CD14-positive monocyte (primary cell): ENCODE data around the gene ZNF423. TPM values are rescaled to one million over a fixed set of nuclear protein-coding genes. Genes with fewer than 3 reads are reported as not detected.

ENCODE experiments used
- DNase-seq, 3 donors: peaks; one replicate each; pipeline ENCODE4 v3.0.0-alpha.2; 2011 to 2022
- H2AFZ ChIP-seq: 2 replicates; pipeline ENCODE4 v1.6.0; 2012; ENCODE audit warnings: mild to moderate bottlenecking, low read depth, low read length, inconsistent platforms; ENCODE audit not compliant: insufficient read depth, poor library complexity, severe bottlenecking
- H3K27ac ChIP-seq, 2 donors: 1 replicate in 1 of 2; 2 replicates in 1 of 2; pipeline ENCODE4 v1.5.1; 2012 to 2013; ENCODE audit warnings: low read length in 2 of 2, control low read depth in 1 of 2, inconsistent platforms in 1 of 2, low read depth in 1 of 2, mild to moderate bottlenecking in 1 of 2
- H3K27me3 ChIP-seq, 2 donors: one replicate each; pipeline versions ENCODE4 v1.6.0 to v1.6.1; 2011 to 2013; ENCODE audit warnings: low read length in 2 of 2; ENCODE audit not compliant: control insufficient read depth in 2 of 2, insufficient read depth in 2 of 2
- H3K36me3 ChIP-seq, 2 donors: replicated peaks in 1 of 2; 1 replicate in 1 of 2; 2 replicates in 1 of 2; pipeline versions ENCODE4 v1.5.1 to v1.6.1; 2012 to 2013; ENCODE audit warnings: low read length in 2 of 2, control low read depth in 1 of 2, inconsistent platforms in 1 of 2, mild to moderate bottlenecking in 1 of 2; ENCODE audit not compliant: insufficient read depth in 2 of 2, control insufficient read depth in 1 of 2
- H3K4me1 ChIP-seq, 2 donors: 1 replicate in 1 of 2; 2 replicates in 1 of 2; pipeline versions ENCODE4 v1.5.1 to v1.6.1; 2012 to 2013; ENCODE audit warnings: low read length in 2 of 2, control low read depth in 1 of 2, inconsistent platforms in 1 of 2, mild to moderate bottlenecking in 1 of 2, moderate library complexity in 1 of 2; ENCODE audit not compliant: insufficient read depth in 2 of 2, control insufficient read depth in 1 of 2
- H3K4me2 ChIP-seq: replicated peaks from 2 replicates; pipeline ENCODE3; 2012; ENCODE audit warnings: low read length, moderate library complexity, mild to moderate bottlenecking; ENCODE audit not compliant: poor library complexity, severe bottlenecking; ENCODE audit errors: extremely low read depth
- H3K4me3 ChIP-seq, 3 experiments: fragments of 200-600 bp in 1 of 3; sonication (generic) in 1 of 3; replicated peaks in 1 of 3; 1 replicate in 2 of 3; 2 replicates in 1 of 3; pipeline ENCODE4 v1.5.1; 2011 to 2013; ENCODE audit warnings: low read length in 3 of 3, mild to moderate bottlenecking in 3 of 3, control low read depth in 2 of 3, low read depth in 2 of 3, inconsistent platforms in 1 of 3, moderate library complexity in 1 of 3
- H3K79me2 ChIP-seq: 2 replicates; pipeline ENCODE4 v1.6.0; 2012; ENCODE audit warnings: mild to moderate bottlenecking, control low read depth, inconsistent platforms, low read length, moderate library complexity; ENCODE audit not compliant: insufficient read depth
- H3K9ac ChIP-seq: 2 replicates; pipeline ENCODE4 v1.6.0; 2017; ENCODE audit warnings: low read length, mild to moderate bottlenecking; ENCODE audit not compliant: insufficient read depth, poor library complexity, severe bottlenecking
- H3K9me3 ChIP-seq, 2 donors: replicated peaks in 1 of 2; 1 replicate in 1 of 2; 2 replicates in 1 of 2; pipeline versions ENCODE4 v1.5.1 to v1.6.1; 2012 to 2013; ENCODE audit warnings: low read length in 2 of 2, control low read depth in 1 of 2; ENCODE audit not compliant: control insufficient read depth in 1 of 2, insufficient read depth in 1 of 2
- H4K20me1 ChIP-seq: 2 replicates; pipeline ENCODE4 v1.6.0; 2012; ENCODE audit warnings: mild to moderate bottlenecking, low read length, control low read depth, moderate library complexity; ENCODE audit not compliant: insufficient read depth
- H3K27ac Mint-ChIP-seq, 7 donors: one replicate each; pipeline ENCODE4 v1.8.0; 2020; ENCODE audit warnings: mild to moderate bottlenecking in 7 of 7, mixed read lengths in 7 of 7, moderate library complexity in 6 of 7, inconsistent platforms in 2 of 7
- H3K27me3 Mint-ChIP-seq, 3 donors: one replicate each; pipeline ENCODE4 v1.8.0; 2021 to 2022; ENCODE audit warnings: low read depth in 3 of 3, mild to moderate bottlenecking in 3 of 3, mixed read lengths in 3 of 3, moderate library complexity in 3 of 3, inconsistent platforms in 1 of 3
- H3K36me3 Mint-ChIP-seq, 2 donors: one replicate each; pipeline ENCODE4 v1.8.0; 2020; ENCODE audit warnings: mixed read lengths in 2 of 2, inconsistent platforms in 1 of 2, mild to moderate bottlenecking in 1 of 2
- H3K4me1 Mint-ChIP-seq: one replicate; pipeline ENCODE4 v1.8.0; 2020; ENCODE audit warnings: mild to moderate bottlenecking, mixed read lengths
- H3K4me3 Mint-ChIP-seq, 2 donors: one replicate each; pipeline ENCODE4 v1.8.0; 2020; ENCODE audit warnings: mild to moderate bottlenecking in 2 of 2, mixed read lengths in 2 of 2, moderate library complexity in 1 of 2
- H3K9me3 Mint-ChIP-seq, 7 donors: one replicate each; pipeline ENCODE4 v1.8.0; 2020 to 2022; ENCODE audit warnings: mixed read lengths in 7 of 7, mild to moderate bottlenecking in 6 of 7, moderate library complexity in 6 of 7, inconsistent platforms in 2 of 7
- CTCF ChIP-seq: fragments of 200-600 bp; IDR thresholded peaks from one replicate; pipeline ENCODE4 v1.8.0; 2022; ENCODE audit warnings: antibody characterized with exemption, mild to moderate bottlenecking
- WGBS: methylation state at CpG from one replicate; pipeline ENCODE4 v1.1.5; 2013; ENCODE audit warnings: missing lambda C conversion rate; ENCODE audit not compliant: insufficient coverage; 5-methylcytosine and 5-hydroxymethylcytosine counted together
- intact Hi-C, 2 donors: fragments of 100-400 bp; cut with micrococcal nuclease; formaldehyde crosslinking; loops; one replicate each; pipeline versions ENCODE4 v1.15.0 to v1.15.1; 2023
- polyA plus RNA-seq, 3 donors: library from polyadenylated mRNA; depleted of rRNA in 1 of 3; unstranded in 2 of 3; stranded (reverse) in 1 of 3; fragments of 300-500 nt in 2 of 3; fragments of >200 nt in 1 of 3; fragmentation: Illumina TruSeq in 2 of 3; gene quantifications; 1 replicate in 2 of 3; 2 replicates in 1 of 3; pipeline ENCODE4 v1.2.3, GENCODE V29; 2012 to 2021

Gene ZNF423
- polyA plus RNA-seq, 3 donors = not detected

GRCh38 chr16:49599281-49599680, 256.6 kb downstream of the ZNF423 start:
- no peak overlapping the region for H3K4me3 Mint-ChIP-seq
- Histone ChIP-seq H3K9ac (no peak overlapping the region), H4K20me1 (no peaks in the 10 kb centered on the region), H3K27me3 (no peaks in the 10 kb centered on the region), H2AFZ (no peak overlapping the region), H3K36me3 (no peaks in the 10 kb centered on the region), H3K4me1 (peaks cover 0 to 4% of the 10 kb centered on the region in 2 donors), H3K27ac (no peak overlapping the region), H3K9me3 (no peaks in the 10 kb centered on the region), H3K4me2 (no peak overlapping the region), H3K4me3 (no peak overlapping the region), H3K79me2 (no peaks in the 10 kb centered on the region)
- intact Hi-C loops = loop anchor here in 1 of 2 donors (10.0 kb wide), 1 partner anchor 104 kb away; no protein-coding TSS in a partner anchor
- no peaks in the 10 kb centered on the region for H3K9me3 Mint-ChIP-seq
- WGBS = 100% methylated on average over 2 of the region's 2 CpGs
- H3K27me3 Mint-ChIP-seq = peaks cover 0 to 6% (median 1%) of the 10 kb centered on the region in 3 donors
- no peak for TF ChIP-seq CTCF
- no peak overlapping the region for H3K27ac Mint-ChIP-seq
- no peaks in the 10 kb centered on the region for H3K36me3 Mint-ChIP-seq
- peaks cover 6% of the 10 kb centered on the region for H3K4me1 Mint-ChIP-seq
- DNase-seq = no peak

DNA sequence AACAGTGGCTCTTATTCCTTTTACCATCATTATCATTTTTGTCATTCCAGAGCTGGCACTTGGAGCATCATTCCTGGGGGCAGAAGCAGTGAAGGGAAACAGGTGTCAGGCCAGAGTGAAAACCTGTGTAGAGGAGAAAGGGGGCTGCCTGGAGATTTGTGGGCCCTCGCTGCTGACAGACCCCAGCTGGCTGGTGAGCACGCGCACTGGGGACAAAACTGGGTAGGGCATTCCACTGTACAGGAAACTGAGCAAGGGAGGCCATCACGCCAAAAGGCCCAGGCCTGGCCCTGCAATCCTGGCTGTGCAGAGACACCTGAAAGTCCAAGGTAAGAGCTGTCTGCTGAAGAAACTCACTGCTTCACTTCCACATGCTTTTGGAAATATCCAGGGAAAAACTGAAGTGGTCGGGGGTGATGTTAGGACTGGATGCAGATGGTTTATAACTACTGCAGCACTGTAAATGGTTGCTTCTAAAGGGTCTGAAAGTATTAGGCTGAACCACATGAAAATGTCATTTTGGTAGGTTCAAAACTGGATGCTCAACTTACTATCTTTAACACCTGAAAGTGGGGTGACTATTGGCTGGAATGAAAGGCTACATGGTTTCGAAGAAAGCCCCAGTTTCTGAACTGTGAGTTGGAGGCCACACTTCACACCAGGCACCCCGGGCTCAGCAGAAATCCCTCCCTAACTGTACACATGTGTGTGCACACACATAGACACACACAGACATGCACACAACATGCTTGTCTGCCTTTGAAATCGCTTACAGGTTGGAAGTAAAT, 257.3 kb downstream of the ZNF423 start:
- intact Hi-C loops = loop anchor here in 1 of 2 donors (10.0 kb wide), 1 partner anchor 104 kb away; no protein-coding TSS in a partner anchor
- no peak for DNase-seq
- no peak overlapping the region for H2AFZ ChIP-seq

More for the DNA sequence above, 257.3 kb downstream of the ZNF423 start:
- Mint-ChIP-seq H3K36me3 (no peaks in the 10 kb centered on the region), H3K27me3 (peaks cover 0 to 6% (median 1%) of the 10 kb centered on the region in 3 donors), H3K4me1 (peaks cover 6% of the 10 kb centered on the region), H3K4me3 (no peak overlapping the region), H3K9me3 (no peaks in the 10 kb centered on the region), H3K27ac (no peak overlapping the region)
- no peaks in the 10 kb centered on the region for H3K79me2 ChIP-seq
- no peak overlapping the region for H3K27ac ChIP-seq
- 91% methylated on average over 4 of the region's 8 CpGs for WGBS
- no peak overlapping the region for H3K4me2 ChIP-seq
- TF ChIP-seq CTCF = no peak
- H3K9me3 ChIP-seq = no peaks in the 10 kb centered on the region
- peaks cover 0 to 4% of the 10 kb centered on the region in 2 donors for H3K4me1 ChIP-seq
- H4K20me1 ChIP-seq = no peaks in the 10 kb centered on the region
- H3K9ac ChIP-seq = no peak overlapping the region
- H3K4me3 ChIP-seq = no peak overlapping the region
- no peaks in the 10 kb centered on the region for H3K36me3 ChIP-seq
- no peaks in the 10 kb centered on the region for H3K27me3 ChIP-seq
